Hypothalamus (tissue), 51 donors: ENCODE data around the gene ZNF770.
A peak's percentile ranks its signal among the peaks of the same experiment; 100 is the strongest.
"Not testable (repeated sequence)": the region's sequence is repeated elsewhere in the genome, so short reads cannot be mapped to it uniquely, and the experiment has no call there.

ENCODE experiments used
- DNase-seq, 51 donors: peaks; one replicate each; lab custom pipeline; 2025; lab: John Stamatoyannopoulos, UW

The ZNF770 gene

GRCh38 chr15:34984889-34985630 lies 3.0 kb downstream of the ZNF770 start:
- DNase-seq, result peak in 2 of 51 donors; percentile 2 to 10

GRCh38 chr15:34976743-34977142 lies 11.3 kb downstream of the ZNF770 start:
- no peak for DNase-seq

- no peak for DNase-seq
Measured at GRCh38 chr15:34976073-34976472, 12.0 kb downstream of the ZNF770 start.

GRCh38 chr15:34973512-34973911 lies 14.6 kb downstream of the ZNF770 start:
- no peak for DNase-seq

- not testable (repeated sequence) for DNase-seq
Measured at GRCh38 chr15:34970098-34970643, 17.9 kb downstream of the ZNF770 start.

- peak; percentile 26 to 98 (median 91) for DNase-seq
Measured at GRCh38 chr15:34969340-34970097, 18.6 kb downstream of the ZNF770 start, which contains the start of gene AQR. Gene AQR (minus strand): TSS chr15:34969742. CDS start chr15:34969613, 129 bp downstream.

GRCh38 chr15:34964277-34964676 lies 23.8 kb downstream of the ZNF770 start:
- no peak for DNase-seq

- no peak for DNase-seq
Measured at GRCh38 chr15:34953851-34954250, 34.2 kb downstream of the ZNF770 start.

GRCh38 chr15:34952481-34952880 lies 35.6 kb downstream of the ZNF770 start:
- DNase-seq, result no peak

GRCh38 chr15:34951993-34952392 lies 36.1 kb downstream of the ZNF770 start:
- DNase-seq, result no peak

GRCh38 chr15:34944936-34945335 lies 43.2 kb downstream of the ZNF770 start:
- no peak for DNase-seq

GRCh38 chr15:34943711-34944110 lies 44.4 kb downstream of the ZNF770 start:
- no peak for DNase-seq

- DNase-seq, result not testable (repeated sequence)
Measured at GRCh38 chr15:34943264-34943663, 44.8 kb downstream of the ZNF770 start.

- DNase-seq, result no peak
Measured at GRCh38 chr15:34942363-34942762, 45.7 kb downstream of the ZNF770 start.

- DNase-seq, result no peak
Measured at GRCh38 chr15:34941831-34942230, 46.3 kb downstream of the ZNF770 start.

- DNase-seq, result no peak
Measured at GRCh38 chr15:34941185-34941698, 46.8 kb downstream of the ZNF770 start.

- no peak for DNase-seq
Measured at GRCh38 chr15:34933432-34933975, 54.6 kb downstream of the ZNF770 start.

- not testable (repeated sequence) for DNase-seq
Measured at GRCh38 chr15:34928349-34928748, 59.7 kb downstream of the ZNF770 start.
